ENCODE data around the gene CCL24. TPM values are rescaled to one million over a fixed set of nuclear protein-coding genes. Genes with fewer than 3 reads are reported as not detected.

Gene CCL24
- total and polyA plus RNA-seq, 8 donors, result 0.38 to 3.3 (median 1.2) TPM; not detected in 3

DNA sequence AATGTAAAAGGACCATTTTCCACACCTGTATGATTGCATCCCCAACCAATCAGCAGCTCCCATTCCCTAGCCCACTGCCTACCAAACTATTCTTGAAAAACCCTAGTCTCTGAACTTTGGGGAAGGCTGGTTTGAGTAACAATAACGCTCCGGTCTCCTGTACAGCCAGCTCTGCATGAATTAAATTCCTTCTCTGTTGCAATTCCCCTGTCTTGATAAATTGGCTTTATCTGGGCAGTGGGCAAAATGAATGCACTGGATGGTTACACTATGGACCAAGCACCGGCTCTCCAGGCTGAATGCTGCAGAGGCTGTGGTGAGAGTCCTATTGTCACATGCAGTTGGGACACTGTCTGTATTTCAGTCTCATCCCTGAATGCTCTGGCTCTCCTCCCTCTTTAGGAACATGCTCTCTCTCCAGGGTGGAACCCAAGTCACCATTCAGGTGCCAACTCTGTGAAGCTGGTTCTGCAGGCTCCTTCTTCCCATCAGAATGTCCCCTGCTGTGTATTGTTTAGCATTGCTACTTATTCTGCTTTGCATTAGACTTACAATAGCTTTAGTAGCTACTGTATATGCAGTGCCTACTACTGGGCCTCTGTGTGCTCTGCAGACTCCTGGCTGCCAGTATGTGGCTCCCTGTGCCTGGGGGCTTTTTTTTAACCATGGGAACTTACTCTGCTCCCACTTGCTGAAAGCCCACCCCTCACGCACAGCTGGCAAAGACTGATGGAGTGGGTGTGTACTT lies 6.9 kb downstream of the CCL24 start:
- H3K4me1 ChIP-seq, result no peaks in the 10 kb centered on the region
- no peak for DNase-seq
- no peaks in the 10 kb centered on the region for H3K27me3 ChIP-seq
- no peaks in the 10 kb centered on the region for H3K36me3 ChIP-seq
- intact Hi-C loops (cut with DNase I), result no loop called here
- TF ChIP-seq, protein P1, sequence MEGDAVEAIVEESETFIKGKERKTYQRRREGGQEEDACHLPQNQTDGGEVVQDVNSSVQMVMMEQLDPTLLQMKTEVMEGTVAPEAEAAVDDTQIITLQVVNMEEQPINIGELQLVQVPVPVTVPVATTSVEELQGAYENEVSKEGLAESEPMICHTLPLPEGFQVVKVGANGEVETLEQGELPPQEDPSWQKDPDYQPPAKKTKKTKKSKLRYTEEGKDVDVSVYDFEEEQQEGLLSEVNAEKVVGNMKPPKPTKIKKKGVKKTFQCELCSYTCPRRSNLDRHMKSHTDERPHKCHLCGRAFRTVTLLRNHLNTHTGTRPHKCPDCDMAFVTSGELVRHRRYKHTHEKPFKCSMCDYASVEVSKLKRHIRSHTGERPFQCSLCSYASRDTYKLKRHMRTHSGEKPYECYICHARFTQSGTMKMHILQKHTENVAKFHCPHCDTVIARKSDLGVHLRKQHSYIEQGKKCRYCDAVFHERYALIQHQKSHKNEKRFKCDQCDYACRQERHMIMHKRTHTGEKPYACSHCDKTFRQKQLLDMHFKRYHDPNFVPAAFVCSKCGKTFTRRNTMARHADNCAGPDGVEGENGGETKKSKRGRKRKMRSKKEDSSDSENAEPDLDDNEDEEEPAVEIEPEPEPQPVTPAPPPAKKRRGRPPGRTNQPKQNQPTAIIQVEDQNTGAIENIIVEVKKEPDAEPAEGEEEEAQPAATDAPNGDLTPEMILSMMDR (IDR thresholded peaks at IDR 0.05), result no peak
- H3K9me3 ChIP-seq, result peaks cover 0 to 25% of the 10 kb centered on the region in 2 donors
- no peak overlapping the region for H3K4me3 ChIP-seq
- no peak overlapping the region for H3K27ac ChIP-seq
- ATAC-seq, result no peak

DNA sequence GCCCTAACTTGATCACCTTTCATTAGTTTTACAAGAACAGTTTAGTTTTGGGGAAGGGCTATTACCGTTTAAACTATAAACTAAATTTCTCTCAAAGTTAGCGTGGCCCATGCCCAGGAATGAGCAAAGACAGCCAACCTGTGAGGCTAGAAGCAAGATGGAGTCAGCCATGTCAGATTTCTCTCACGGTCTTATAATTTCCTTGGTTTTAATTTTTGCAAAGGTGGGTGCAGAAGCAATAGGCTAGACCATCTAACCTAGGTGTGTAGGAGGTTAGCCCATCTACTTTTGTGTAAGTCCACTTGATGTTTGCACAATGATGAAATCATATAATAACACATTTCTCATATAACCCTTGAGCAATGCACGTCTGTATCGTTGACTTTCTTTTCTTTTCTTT lies 8.9 kb downstream of the CCL24 start:
- TF ChIP-seq, protein P1 (IDR thresholded peaks at IDR 0.05), result no peak
- Histone ChIP-seq H3K27ac (no peak overlapping the region), H3K4me1 (no peaks in the 10 kb centered on the region), H3K36me3 (no peaks in the 10 kb centered on the region), H3K4me3 (no peak overlapping the region), H3K9me3 (peaks cover 0 to 25% of the 10 kb centered on the region in 2 donors), H3K27me3 (no peaks in the 10 kb centered on the region)
- intact Hi-C loops (cut with DNase I), result no loop called here
- DNase-seq, result no peak
- no peak for ATAC-seq

DNA sequence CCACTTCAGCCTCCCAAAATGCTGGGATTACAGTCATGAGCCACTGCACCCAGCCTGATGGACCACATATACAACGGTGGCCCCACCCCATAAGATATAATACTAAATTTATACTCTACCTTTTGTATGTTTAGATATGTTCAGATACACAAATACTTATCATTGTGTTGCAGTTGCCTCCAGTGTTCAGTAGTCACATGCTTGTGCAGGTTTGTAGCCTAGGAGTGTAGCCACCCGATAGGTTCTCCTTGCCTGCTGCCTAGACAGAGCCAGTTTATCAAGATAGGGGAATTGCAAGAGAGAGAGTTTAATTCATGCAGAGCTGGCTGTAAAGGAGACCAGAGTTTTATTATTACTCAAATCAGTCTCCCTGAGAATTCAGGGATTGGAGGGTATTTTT lies 9.6 kb downstream of the CCL24 start:
- peaks cover 0 to 25% of the 10 kb centered on the region in 2 donors for H3K9me3 ChIP-seq
- TF ChIP-seq, protein P1 (IDR thresholded peaks at IDR 0.05), result no peak
- no peak for ATAC-seq

DNA sequence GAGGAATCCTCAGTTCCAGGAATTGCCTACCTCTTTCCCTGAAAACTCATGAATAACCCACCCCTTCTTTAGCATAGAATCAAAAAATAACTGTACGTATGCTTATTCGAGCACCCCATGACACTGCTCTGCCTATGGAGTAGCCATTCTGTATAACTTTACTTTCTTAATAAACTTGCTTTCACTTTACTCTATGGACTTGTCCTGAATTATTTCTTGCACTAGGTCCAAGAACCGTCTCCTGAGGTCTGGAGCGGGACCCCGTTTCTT lies 11.1 kb downstream of the CCL24 start:
- H3K9me3 ChIP-seq, result peaks cover 0 to 20% of the 10 kb centered on the region in 2 donors

More for the DNA sequence above, 9.6 kb downstream of the CCL24 start:
- Histone ChIP-seq H3K27ac (no peak overlapping the region), H3K4me1 (no peaks in the 10 kb centered on the region), H3K27me3 (no peaks in the 10 kb centered on the region), H3K4me3 (no peak overlapping the region), H3K36me3 (no peaks in the 10 kb centered on the region)
- intact Hi-C loops (cut with DNase I), result no loop called here
- DNase-seq, result no peak

DNA sequence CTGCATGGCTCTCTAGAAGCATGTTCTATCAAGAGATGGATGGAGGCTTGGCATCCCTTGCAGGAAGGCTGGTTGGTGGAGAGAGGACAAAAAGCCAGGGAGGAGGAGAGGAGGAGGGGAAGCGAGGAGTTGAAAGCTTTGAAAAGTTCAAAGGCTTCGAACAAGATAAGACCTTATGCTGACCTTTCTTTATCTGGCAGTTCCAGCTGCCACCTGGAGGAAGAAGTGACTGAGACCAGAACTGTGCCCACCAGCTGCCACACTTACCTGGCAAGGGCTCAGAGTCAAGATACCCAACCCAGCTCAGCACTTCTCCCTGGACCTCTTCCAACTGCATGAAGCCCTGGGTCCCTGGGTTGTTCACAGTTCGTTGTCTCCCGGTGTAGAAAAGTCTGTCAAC lies 14.8 kb downstream of the CCL24 start:
- Histone ChIP-seq H3K27ac (no peak overlapping the region), H3K9me3 (no peaks in the 10 kb centered on the region), H3K27me3 (no peaks in the 10 kb centered on the region), H3K36me3 (no peaks in the 10 kb centered on the region), H3K4me3 (no peak overlapping the region), H3K4me1 (peaks cover 3 to 19% of the 10 kb centered on the region in 2 donors)
- DNase-seq, result no peak
- TF ChIP-seq, protein P1 (IDR thresholded peaks at IDR 0.05), result no peak
- intact Hi-C loops (cut with DNase I), result no loop called here
- no peak for ATAC-seq

More for the DNA sequence above, 11.1 kb downstream of the CCL24 start:
- Histone ChIP-seq H3K36me3 (no peaks in the 10 kb centered on the region), H3K27ac (no peak overlapping the region), H3K4me1 (no peaks in the 10 kb centered on the region), H3K27me3 (no peaks in the 10 kb centered on the region), H3K4me3 (no peak overlapping the region)
- DNase-seq (no peak), ATAC-seq (no peak)
- intact Hi-C loops (cut with DNase I), result no loop called here
- TF ChIP-seq, protein P1 (IDR thresholded peaks at IDR 0.05), result no peak

Measured in left lung (tissue), 10 donors.